ENCODE measurements around the gene KNOP1. TPM values are rescaled to one million over a fixed set of nuclear protein-coding genes. Genes with fewer than 3 reads are reported as not detected.

The KNOP1 gene
- total and polyA plus RNA-seq, 11 donors: 6.3 to 12.1 (median 8.2) TPM

GRCh38 chr16:19710991-19711545 lies 7.0 kb downstream of the KNOP1 start:
- DNase-seq: no peak
- H3K9me3 ChIP-seq: no peaks in the 10 kb centered on the region
- ATAC-seq: peak in 1 of 4 donors; percentile 10
- H3K27ac ChIP-seq: peak overlapping the region; percentile 24 to 80 (median 68)
- H3K4me3 ChIP-seq: no peak overlapping the region
- WGBS, 4 donors: 43 to 61% (median 59%) methylated on average over 6 to 13 of the region's 13 CpGs
- no peaks in the 10 kb centered on the region for H3K27me3 ChIP-seq
- intact Hi-C loops (cut with DNase I): loop anchor here in 3 of 10 donors (10.0 kb wide), 3 partner anchors 94 to 174 kb away; partner anchors contain the start of genes GPRC5B (in 1 of the 3) and VPS35L (in 1 of the 3)
- peaks cover 4 to 37% (median 21%) of the 10 kb centered on the region in 12 donors for H3K4me1 ChIP-seq
- H3K36me3 ChIP-seq: peaks cover 0 to 74% (median 37%) of the 10 kb centered on the region in 9 donors
- TF ChIP-seq CTCF (IDR thresholded peaks at IDR 0.05) (no peak), POLR2A (IDR thresholded peaks at IDR 0.05) (no peak)

- no peak for DNase-seq
These were observed 7.7 kb downstream of the KNOP1 start for GRCh38 chr16:19710191-19710908.

GRCh38 chr16:19709381-19710136 lies 8.5 kb downstream of the KNOP1 start:
- 89 to 92% (median 91%) methylated on average over 22 of the region's 22 CpGs for WGBS, 4 donors
- no peak for ATAC-seq
- no peak for DNase-seq
- H3K36me3 ChIP-seq: peaks cover 0 to 82% (median 48%) of the 10 kb centered on the region in 9 donors
- no peak overlapping the region for H3K4me3 ChIP-seq
- intact Hi-C loops (cut with DNase I): loop anchor here in 4 of 10 donors (10.0 kb wide), 5 partner anchors 45 to 175 kb away; partner anchors contain the start of genes GPRC5B (in 1 of the 4) and VPS35L (in 1 of the 4)
- TF ChIP-seq CTCF (IDR thresholded peaks at IDR 0.05) (no peak), POLR2A (IDR thresholded peaks at IDR 0.05) (no peak)
- no peaks in the 10 kb centered on the region for H3K9me3 ChIP-seq
- H3K27me3 ChIP-seq: no peaks in the 10 kb centered on the region
- H3K27ac ChIP-seq: peak overlapping the region; percentile 55 to 80 (median 69)
- H3K4me1 ChIP-seq: peaks cover 4 to 37% (median 25%) of the 10 kb centered on the region in 12 donors

More at GRCh38 chr16:19710191-19710908, 7.7 kb downstream of the KNOP1 start:
- peak; percentile 46 to 71 (median 68) for ATAC-seq
- Histone ChIP-seq H3K4me1 (peaks cover 4 to 37% (median 20%) of the 10 kb centered on the region in 12 donors), H3K36me3 (peaks cover 0 to 81% (median 44%) of the 10 kb centered on the region in 9 donors), H3K9me3 (no peaks in the 10 kb centered on the region), H3K4me3 (peak overlapping the region in 2 of 12 donors; percentile 1 to 2), H3K27me3 (no peaks in the 10 kb centered on the region), H3K27ac (peak overlapping the region; percentile 55 to 80 (median 69))
- 65 to 75% (median 72%) methylated on average over 23 of the region's 23 CpGs for WGBS, 4 donors
- TF ChIP-seq CTCF (IDR thresholded peaks at IDR 0.05) (no peak), POLR2A (IDR thresholded peaks at IDR 0.05) (no peak)
- intact Hi-C loops (cut with DNase I): loop anchor here in 3 of 10 donors (10.0 kb wide), 3 partner anchors 94 to 174 kb away; partner anchors contain the start of genes GPRC5B (in 1 of the 3) and VPS35L (in 1 of the 3)
